Right lung (tissue), 5 donors: Measurements from ENCODE around the gene CDK14. TPM values are rescaled to one million over a fixed set of nuclear protein-coding genes. Genes with fewer than 3 reads are reported as not detected.
A peak's percentile ranks its signal among the peaks of the same experiment; 100 is the strongest.

Experiments
- DNase-seq, 2 donors: peaks; one replicate each; pipeline ENCODE4 v3.0.0-alpha.2; 2013
- polyA plus RNA-seq, 5 donors: library from polyadenylated mRNA; unstranded; fragments of 120-200 nt; gene quantifications; one replicate each; pipeline versions ENCODE4 v1.2.1 to v1.2.3, GENCODE V29; 2013; ENCODE audit warnings: inconsistent platforms in 1 of 5, low replicate concordance in 1 of 5; ENCODE audit not compliant: insufficient read length in 5 of 5, insufficient read depth in 1 of 5

CDK14 gene
- polyA plus RNA-seq, 5 donors, result 19.3 to 34.5 (median 33.5) TPM

GRCh38 chr7:91196058-91196457 is 599.9 kb downstream of the CDK14 start:
- DNase-seq, result no peak

DNA sequence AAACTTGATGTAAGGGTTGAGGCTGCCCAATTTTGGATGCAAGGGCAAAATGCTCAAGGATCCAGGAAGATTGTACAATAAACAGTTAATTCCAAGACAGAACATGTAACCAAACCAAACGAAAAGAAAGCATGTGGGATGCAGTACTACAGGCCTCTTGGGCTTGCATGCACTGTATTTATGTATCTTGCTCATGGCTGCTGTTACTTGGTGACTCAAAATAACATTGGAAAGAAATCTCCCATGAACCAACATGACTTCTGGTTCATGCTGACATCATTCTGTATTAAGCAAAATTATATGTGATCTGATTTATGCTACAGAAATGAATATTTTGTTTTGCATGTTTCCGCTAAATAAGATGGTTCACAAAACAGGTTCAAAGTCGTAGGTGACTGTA is 602.2 kb downstream of the CDK14 start:
- DNase-seq, result no peak

- DNase-seq, result no peak
These were observed 603.5 kb downstream of the CDK14 start for GRCh38 chr7:91199601-91200000.

GRCh38 chr7:91201442-91202113 is 605.5 kb downstream of the CDK14 start:
- no peak for DNase-seq

DNA sequence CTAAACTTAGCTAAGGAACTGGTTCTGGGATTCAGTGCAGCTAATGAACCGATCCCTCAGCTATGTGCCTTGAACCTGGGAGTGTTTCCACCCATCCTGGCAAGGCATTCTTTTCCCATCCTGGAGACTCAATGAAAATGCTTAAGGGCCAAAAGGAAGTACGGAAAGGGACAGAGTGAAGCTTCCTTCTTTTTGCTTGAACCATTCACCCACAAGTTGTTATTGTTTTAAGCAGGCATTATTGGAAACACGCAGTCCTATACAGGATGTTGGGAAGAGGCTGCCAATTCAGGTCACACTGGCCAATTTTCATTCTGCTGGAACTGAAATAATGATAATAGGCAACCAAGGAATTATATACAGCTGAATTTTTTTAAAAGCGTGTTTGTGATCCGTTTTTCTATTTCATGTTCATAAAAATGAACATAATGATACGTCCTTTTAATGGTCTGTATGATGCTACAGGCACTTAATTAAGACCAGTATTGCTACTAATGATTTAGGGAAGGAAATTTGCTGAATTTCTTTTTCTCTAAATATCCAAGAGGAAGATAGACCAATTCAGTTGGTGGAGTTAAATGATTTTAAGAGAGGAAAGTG is 610.3 kb downstream of the CDK14 start:
- peak; percentile 37 to 51 for DNase-seq

GRCh38 chr7:91212582-91212981 is 616.5 kb downstream of the CDK14 start:
- DNase-seq, result no peak

- no peak for DNase-seq
These were observed 630.3 kb downstream of the CDK14 start for GRCh38 chr7:91226411-91226810.

DNA sequence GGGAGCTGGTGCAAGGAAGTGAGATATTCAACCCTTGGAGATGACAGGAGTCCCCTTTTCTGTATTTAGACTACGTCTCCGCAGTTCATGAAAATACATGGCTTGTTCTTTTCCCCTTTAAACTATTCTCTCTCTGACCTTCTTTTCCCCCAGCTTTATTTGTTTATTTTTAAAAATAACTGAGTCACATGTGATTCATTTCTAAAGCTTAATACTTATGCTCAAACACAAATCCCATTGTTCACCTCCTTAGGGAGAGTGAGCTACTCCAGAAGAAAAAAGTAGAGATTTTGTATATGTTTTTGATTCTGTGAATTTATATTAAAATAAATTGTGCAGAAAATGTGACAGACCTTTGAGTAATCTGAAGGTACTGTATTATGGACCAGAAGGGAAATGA is 632.2 kb downstream of the CDK14 start:
- DNase-seq, result no peak

DNA sequence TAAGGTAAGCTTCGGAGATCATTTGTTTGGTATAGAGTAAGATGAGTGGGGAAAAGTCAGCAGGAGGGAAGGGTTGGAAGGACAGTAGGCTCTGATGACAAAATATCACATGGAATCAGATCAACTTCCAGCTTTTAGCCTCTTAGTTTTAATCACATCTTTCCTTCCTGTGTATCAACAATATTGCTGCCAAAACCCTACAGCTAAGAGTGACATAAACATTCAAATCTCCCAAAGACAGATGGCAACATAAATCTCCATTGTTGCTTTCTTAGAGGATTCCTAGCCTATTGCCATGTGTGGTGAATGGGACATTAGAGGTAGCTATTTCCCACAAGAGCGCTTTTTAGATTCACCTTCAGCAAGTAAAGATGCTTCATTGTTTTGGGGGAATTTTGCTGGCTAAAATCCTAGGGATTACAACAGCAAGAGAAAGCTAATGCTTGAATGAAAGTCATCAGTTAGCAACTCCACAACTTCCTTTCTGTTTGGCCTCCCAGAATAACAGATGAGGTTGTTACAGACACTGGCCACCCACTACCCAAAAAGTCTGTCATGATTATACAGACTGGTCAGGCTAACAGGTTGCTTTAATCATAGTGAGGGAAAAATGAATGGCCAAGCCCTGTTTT is 632.9 kb downstream of the CDK14 start:
- no peak for DNase-seq

GRCh38 chr7:91230100-91230499 is 634.0 kb downstream of the CDK14 start:
- no peak for DNase-seq

DNA sequence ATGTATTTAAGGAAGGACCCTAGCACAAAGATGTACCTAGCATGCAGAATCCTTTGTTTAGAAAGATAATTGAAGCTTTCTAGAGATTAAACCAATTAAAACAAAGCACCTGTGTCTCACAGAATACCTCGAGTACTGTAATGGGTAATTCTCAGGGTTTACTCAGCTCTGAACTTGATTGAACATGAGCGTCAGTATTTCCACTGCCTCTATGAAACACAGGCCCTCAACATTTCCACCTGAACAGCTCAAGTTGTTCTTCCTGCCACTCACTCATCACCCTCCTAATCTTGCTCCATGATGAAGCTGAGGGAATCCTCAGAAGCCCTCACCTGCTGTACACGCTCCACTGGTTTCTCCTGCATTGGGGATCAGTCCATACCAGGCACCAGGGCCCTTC is 634.4 kb downstream of the CDK14 start:
- DNase-seq, result no peak

DNA sequence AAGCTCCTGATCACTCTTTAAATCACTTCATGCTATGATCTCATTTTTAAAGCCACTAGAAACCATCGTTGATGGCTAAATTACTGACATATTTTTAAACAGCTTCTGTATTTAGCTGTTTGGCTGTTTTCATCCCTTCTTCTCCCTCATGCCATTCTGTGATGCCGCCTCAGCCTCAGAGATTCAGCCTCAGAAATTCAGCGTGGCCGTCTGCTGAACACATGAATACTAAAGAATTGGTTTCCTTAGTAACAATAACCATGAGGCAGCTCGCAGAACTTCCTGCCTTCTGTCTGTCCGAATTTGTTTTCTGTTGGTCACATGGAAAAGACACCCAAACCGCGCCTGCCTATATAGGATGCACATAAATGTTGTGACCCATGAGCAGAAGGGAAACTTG is 637.1 kb downstream of the CDK14 start:
- DNase-seq, result no peak

GRCh38 chr7:91235211-91235832 is 639.2 kb downstream of the CDK14 start:
- DNase-seq, result no peak

- DNase-seq, result peak in 1 of 2 donors; percentile 64
These were observed 643.1 kb downstream of the CDK14 start for GRCh38 chr7:91239171-91239604.

DNA sequence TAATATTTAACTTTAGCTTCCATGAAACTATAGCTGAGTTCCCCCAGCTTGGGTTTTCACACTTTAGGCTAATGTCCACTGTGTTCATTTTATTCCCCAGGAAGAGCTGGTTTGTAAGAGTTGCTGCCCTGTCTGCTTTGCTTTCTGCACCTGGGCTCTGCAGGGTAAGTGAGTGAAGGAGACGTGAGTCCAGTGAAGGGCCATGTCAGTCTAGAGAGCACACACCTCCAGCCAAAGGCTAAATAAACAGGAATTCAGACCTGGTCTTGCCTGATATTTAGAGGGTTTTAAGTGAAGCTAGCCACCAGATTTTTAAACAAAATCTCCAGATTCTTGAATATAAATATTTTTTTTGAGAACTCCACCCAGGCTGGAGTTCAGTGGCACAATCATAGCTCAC is 643.7 kb downstream of the CDK14 start:
- no peak for DNase-seq

DNA sequence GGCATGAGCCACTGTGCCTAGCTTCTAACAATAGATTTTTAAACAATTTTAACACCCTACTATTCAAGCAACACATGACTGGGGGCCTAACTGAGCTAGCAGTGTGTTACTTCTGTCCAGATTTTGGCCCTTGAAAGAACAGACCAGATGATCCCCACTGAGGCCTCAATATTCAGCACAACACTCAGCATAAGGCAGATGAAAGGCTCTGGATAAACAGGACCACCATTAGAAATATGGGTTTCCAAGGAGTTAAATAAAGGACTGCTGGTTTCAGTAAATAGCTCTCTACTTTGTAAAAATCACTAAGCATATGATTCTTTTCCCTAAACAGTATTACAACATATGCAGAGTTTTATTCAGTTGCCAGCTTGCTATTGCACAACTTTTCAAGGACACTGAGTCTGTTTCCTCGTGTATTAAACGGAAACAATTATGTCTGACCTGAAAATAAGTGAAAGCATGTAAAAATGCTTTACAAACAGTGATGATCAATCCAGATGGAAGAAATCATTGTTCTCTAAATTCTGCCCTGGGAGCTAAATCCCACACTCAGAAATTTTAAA is 644.3 kb downstream of the CDK14 start:
- peak; percentile 88 to 92 for DNase-seq

DNA sequence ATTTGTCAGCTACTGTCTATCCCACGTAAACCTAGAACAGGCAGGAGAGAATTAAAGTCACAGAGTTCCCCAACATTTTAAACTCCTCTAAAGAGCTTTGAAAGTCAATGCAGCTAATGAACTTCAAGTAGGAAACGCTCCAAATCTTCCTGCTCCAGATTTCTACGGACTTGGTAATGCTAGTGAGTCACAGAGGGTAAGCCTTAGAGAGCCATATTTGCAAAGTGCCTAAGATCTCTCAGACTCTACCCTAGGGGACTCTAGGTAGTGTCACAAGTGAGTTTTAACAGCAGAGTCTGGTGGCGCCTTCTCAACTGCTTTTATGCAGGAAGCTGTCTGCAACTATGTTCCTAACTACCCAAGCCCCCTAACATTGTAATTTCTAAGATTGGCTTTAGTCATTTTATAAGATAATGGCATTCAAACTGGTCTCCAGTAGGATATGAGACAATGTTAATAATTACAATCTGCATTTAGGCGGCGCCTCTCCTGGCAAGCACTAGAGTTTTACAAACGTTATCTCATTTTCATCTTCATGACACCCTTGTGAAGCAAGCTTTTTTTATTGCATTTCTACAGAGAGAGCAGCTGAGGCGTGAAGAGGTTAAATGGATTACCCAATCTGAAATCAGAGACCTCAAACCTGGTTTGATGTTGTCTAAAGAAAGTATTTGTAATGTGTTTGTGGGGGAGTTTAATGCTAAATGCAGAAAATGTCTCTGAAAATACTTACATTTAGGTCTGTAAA is 646.1 kb downstream of the CDK14 start:
- DNase-seq, result no peak

- DNase-seq, result no peak
These were observed 647.6 kb downstream of the CDK14 start for GRCh38 chr7:91243591-91244301.

- no peak for DNase-seq
These were observed 651.4 kb downstream of the CDK14 start for GRCh38 chr7:91247500-91247899.

- no peak for DNase-seq
These were observed 652.9 kb downstream of the CDK14 start for GRCh38 chr7:91248996-91249395.
